GM18505 (cell line): ENCODE measurements around the gene ROCK1.

Experiments used
- ATAC-seq: cut with Tn5 transposase; IDR thresholded peaks from one replicate; pipeline ENCODE4 v1.9.1; 2021; ENCODE audit not compliant: unreplicated experiment
- POLR2A ChIP-seq: IDR thresholded peaks from 4 replicates; pipeline ENCODE4 v1.6.1; 2011; ENCODE audit warnings: borderline replicate concordance; ENCODE audit not compliant: insufficient read depth, insufficient read length; ENCODE audit errors: extremely low read depth

ROCK1 gene

GRCh38 chr18:20971886-20972267 is 139.7 kb downstream of the ROCK1 start:
- ATAC-seq, result no peak
- no peak for TF ChIP-seq POLR2A

DNA sequence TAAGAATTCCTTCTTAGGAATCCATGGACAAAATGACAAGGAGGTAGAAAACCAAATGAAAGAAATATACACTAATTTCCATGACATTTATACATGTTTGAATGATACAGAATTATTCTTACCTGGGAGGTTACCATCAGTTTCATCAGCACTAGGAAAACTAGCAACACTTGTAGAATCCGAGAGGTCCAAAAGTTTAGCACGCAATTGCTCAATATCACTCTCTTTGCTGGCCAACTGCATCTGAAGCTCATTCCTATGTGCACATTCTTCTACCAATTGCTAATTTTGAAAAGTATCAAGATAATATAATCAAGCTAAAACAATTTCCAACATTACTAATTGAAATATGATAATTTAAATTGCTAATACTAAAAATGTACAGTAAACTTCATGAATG is 144.8 kb downstream of the ROCK1 start:
- TF ChIP-seq POLR2A, result no peak
- ATAC-seq, result no peak

GRCh38 chr18:20963027-20963426 is 148.6 kb downstream of the ROCK1 start:
- no peak for TF ChIP-seq POLR2A

GRCh38 chr18:20960735-20961134 is 150.9 kb downstream of the ROCK1 start:
- no peak for ATAC-seq
- no peak for TF ChIP-seq POLR2A

More at GRCh38 chr18:20963027-20963426, 148.6 kb downstream of the ROCK1 start:
- ATAC-seq, result no peak

DNA sequence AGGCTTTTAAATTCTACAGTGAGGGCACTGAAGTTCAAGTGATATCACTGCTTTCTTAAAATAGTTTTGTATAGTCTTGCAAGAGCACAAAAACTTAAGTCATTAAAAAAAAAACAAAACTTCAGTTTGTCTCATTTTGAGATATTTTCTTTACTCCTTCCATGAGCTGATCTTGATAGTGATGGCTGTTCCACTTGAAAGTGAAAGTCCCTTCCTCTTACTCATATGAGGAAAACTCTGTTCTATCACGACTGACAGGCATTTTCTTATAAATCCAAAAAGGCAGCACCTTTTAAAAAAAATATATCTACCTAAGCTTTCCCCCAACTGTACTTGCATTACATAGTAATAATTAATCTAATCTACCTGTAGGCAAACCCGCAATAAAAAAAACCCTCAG is 160.8 kb downstream of the ROCK1 start:
- ATAC-seq, result peak; percentile 59
